ENCODE data around the gene DCLK1. TPM values are rescaled to one million over a fixed set of nuclear protein-coding genes. Genes with fewer than 3 reads are reported as not detected.

DCLK1 gene
- total RNA-seq, 2 donors from 2014 or later: 25.6 to 27.8 TPM

DNA sequence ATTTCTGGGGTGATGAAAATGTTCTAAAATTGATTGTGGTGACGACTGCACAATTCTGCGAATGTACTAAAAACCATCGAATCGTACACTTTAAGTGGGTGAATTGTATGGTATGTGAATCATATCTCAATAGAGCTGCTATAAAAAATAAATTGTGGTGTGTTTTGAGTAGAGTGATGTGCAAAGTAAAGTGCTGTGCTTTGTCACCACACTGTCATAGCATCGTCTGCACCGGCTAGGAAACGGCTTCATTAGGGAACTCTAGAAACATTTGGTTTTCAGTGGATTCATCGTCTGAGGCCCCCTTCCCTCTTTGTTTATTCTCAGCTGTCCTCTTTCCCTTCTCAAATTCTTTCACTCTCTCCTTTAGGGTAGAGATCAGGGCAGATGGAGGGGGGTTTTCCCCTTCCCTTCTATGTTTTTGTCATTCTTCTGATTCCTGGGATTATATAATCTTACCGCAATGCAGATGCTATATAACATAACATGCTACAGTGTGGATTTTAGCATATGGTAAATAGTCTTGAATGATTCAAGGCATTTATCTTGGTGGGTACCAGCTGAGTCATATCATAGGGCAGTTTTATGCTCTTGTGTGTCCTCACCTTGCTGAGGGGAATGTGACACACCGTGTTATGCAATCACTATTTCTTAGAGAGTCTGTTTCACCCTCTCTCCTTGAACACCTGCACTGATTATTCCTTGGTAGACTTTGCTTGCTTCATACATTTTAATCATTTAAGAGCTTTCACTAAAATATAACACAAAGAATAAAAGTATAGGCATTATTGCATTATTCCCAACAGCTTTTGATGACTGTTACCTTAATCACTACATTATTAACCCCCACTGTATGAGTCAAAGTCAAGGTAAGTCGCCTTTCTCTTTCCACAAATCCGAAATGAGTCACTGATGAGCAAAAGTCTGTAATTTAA, 239.4 kb downstream of the DCLK1 start:
- TF ChIP-seq, protein P1, sequence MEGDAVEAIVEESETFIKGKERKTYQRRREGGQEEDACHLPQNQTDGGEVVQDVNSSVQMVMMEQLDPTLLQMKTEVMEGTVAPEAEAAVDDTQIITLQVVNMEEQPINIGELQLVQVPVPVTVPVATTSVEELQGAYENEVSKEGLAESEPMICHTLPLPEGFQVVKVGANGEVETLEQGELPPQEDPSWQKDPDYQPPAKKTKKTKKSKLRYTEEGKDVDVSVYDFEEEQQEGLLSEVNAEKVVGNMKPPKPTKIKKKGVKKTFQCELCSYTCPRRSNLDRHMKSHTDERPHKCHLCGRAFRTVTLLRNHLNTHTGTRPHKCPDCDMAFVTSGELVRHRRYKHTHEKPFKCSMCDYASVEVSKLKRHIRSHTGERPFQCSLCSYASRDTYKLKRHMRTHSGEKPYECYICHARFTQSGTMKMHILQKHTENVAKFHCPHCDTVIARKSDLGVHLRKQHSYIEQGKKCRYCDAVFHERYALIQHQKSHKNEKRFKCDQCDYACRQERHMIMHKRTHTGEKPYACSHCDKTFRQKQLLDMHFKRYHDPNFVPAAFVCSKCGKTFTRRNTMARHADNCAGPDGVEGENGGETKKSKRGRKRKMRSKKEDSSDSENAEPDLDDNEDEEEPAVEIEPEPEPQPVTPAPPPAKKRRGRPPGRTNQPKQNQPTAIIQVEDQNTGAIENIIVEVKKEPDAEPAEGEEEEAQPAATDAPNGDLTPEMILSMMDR (IDR thresholded peaks at IDR 0.05): no peak
- H3K9me3 ChIP-seq: no peaks in the 10 kb centered on the region
- H3K36me3 ChIP-seq: no peaks in the 10 kb centered on the region
- H3K4me3 ChIP-seq: no peak overlapping the region
- no peak overlapping the region for H3K27ac ChIP-seq
- ATAC-seq (ENCODE audit: insufficient number of reproducible peaks, low FRiP score, low read depth): no peak
- no peaks in the 10 kb centered on the region for H3K27me3 ChIP-seq (replicated peaks; ENCODE audit: insufficient read depth)
- H3K4me1 ChIP-seq (ENCODE audit: control insufficient read depth in 1 of 2, low read depth in 2 of 2): peaks cover 0 to 16% of the 10 kb centered on the region in 2 donors
- DNase-seq (ENCODE audit: low spot score): no peak

DNA sequence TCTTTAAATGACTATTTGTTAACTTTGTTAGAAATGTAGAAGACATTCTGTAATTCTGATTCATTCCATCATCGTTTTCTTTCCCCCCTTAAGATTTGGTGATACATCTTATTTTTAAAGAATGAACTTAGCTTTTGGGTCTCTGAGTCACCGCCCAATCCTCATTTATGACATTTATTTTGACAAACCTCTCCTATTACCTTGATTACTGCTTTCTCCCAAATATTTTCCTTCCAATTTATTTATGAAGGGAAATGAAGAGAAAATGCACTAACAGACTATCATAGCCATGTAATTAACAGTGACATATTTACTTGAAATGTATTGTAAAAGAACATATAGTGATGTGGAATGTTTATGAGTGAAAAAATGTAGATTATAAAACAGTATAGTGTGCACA, 241.6 kb downstream of the DCLK1 start:
- Histone ChIP-seq H3K4me3 (no peak overlapping the region), H3K27ac (no peak overlapping the region), H3K36me3 (no peaks in the 10 kb centered on the region), H3K4me1 (ENCODE audit: control insufficient read depth in 1 of 2, low read depth in 2 of 2) (peaks cover 0 to 16% of the 10 kb centered on the region in 2 donors), H3K27me3 (replicated peaks; ENCODE audit: insufficient read depth) (no peaks in the 10 kb centered on the region), H3K9me3 (no peaks in the 10 kb centered on the region)
- ATAC-seq (ENCODE audit: insufficient number of reproducible peaks, low FRiP score, low read depth) (no peak), DNase-seq (ENCODE audit: low spot score) (no peak)
- TF ChIP-seq, protein P1 (IDR thresholded peaks at IDR 0.05): no peak

DNA sequence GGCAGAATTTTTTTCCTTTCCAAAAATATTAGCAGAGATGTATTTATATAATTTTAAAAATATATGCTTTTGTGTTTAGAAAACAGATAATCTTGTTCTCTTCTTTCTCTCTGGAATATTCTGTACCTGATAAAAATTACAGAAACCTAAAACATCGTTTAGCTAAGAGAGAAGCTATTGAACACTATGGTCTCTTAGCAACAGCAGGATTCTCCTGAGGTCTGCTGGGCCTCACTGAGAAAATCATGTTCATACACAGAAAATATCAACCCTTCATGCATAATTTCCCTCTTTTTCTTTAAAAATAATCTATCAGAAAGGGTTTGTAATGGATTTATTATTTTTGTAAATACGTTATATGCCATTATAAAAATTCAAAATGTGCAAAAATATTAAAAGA, 242.2 kb downstream of the DCLK1 start:
- Histone ChIP-seq H3K4me1 (ENCODE audit: control insufficient read depth in 1 of 2, low read depth in 2 of 2) (peaks cover 0 to 16% of the 10 kb centered on the region in 2 donors), H3K4me3 (no peak overlapping the region), H3K9me3 (no peaks in the 10 kb centered on the region), H3K36me3 (no peaks in the 10 kb centered on the region), H3K27me3 (replicated peaks; ENCODE audit: insufficient read depth) (no peaks in the 10 kb centered on the region), H3K27ac (no peak overlapping the region)
- TF ChIP-seq, protein P1 (IDR thresholded peaks at IDR 0.05): no peak
- no peak for ATAC-seq (ENCODE audit: insufficient number of reproducible peaks, low FRiP score, low read depth)
- DNase-seq (ENCODE audit: low spot score): no peak

DNA sequence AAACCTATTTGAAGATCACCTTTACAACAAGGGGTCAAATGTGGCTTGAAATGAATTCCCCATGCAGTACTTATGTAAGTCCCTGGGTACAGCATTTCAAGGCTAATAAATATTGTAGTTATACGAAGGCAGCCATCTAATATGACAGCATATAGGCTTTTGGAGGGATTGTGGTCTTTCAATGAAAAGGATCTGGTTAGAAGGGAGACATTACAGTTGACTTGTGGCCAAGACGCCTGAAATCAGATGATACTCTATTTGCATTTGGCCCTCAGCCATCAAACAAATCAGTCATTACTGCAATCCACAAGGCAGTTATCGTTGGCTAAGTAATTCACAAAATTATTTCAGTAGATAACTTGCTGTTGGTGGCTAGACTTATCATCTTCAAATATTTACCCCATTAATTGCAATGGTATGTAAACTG, 242.7 kb downstream of the DCLK1 start:
- TF ChIP-seq, protein P1 (IDR thresholded peaks at IDR 0.05): no peak
- H3K36me3 ChIP-seq: no peaks in the 10 kb centered on the region
- H3K27ac ChIP-seq: no peak overlapping the region
- H3K9me3 ChIP-seq: no peaks in the 10 kb centered on the region
- H3K4me3 ChIP-seq: no peak overlapping the region
- H3K4me1 ChIP-seq (ENCODE audit: control insufficient read depth in 1 of 2, low read depth in 2 of 2): peaks cover 0 to 16% of the 10 kb centered on the region in 2 donors
- ATAC-seq (ENCODE audit: insufficient number of reproducible peaks, low FRiP score, low read depth) (no peak), DNase-seq (ENCODE audit: low spot score) (no peak)
- H3K27me3 ChIP-seq (replicated peaks; ENCODE audit: insufficient read depth): no peaks in the 10 kb centered on the region

DNA sequence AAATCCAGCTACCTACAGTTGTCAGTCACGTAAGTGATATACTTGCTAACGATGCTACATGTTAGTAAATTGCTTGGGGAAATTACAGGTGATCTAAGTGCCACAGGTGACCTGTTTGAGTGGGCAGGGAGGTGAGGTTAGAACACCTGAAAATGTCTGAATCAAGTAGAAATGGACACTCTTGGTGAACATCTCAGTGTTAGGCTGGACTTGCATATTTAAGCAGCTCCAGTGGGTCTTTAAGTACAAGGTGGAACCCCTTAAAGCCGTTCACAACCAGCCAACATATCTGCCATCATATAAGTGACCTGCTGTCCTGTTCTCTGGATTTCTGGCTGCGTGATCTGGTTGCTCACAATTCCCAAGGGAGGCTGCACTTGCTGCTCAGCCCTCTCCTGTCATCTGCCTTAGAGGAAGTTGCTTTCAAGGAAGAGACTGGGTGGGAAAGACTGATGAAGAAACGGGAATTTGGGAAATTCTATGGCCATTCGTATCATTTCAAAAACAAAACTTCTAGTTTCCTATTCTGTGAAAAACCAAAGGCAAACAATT, 244.0 kb downstream of the DCLK1 start:
- ATAC-seq (ENCODE audit: insufficient number of reproducible peaks, low FRiP score, low read depth) (no peak), DNase-seq (ENCODE audit: low spot score) (no peak)
- TF ChIP-seq, protein P1 (IDR thresholded peaks at IDR 0.05): no peak
- H3K27me3 ChIP-seq (replicated peaks; ENCODE audit: insufficient read depth): no peaks in the 10 kb centered on the region
- no peak overlapping the region for H3K4me3 ChIP-seq
- H3K27ac ChIP-seq: no peak overlapping the region
- H3K36me3 ChIP-seq: no peaks in the 10 kb centered on the region
- no peaks in the 10 kb centered on the region for H3K9me3 ChIP-seq
- peaks cover 0 to 29% of the 10 kb centered on the region in 2 donors for H3K4me1 ChIP-seq (ENCODE audit: control insufficient read depth in 1 of 2, low read depth in 2 of 2)
